Prostate gland (tissue), 2 donors: ENCODE data around the gene ACACA. TPM values are rescaled to one million over a fixed set of nuclear protein-coding genes. Genes with fewer than 3 reads are reported as not detected.

Experiments used
- DNase-seq: peaks from one replicate; pipeline ENCODE4 v3.0.0-alpha.2; 2019; ENCODE audit warnings: low spot score
- H3K27ac ChIP-seq, 2 donors: fragments of 200-600 bp; sonication (generic); 2 replicates each; pipeline ENCODE4 v1.5.1; 2017 to 2019
- H3K27me3 ChIP-seq: fragments of 200-600 bp; sonication (generic); replicated peaks from 2 replicates; pipeline ENCODE4 v1.5.1; 2019; ENCODE audit not compliant: insufficient read depth
- H3K36me3 ChIP-seq, 2 donors: fragments of 200-600 bp; sonication (generic); 1 replicate in 1 of 2; 2 replicates in 1 of 2; pipeline versions ENCODE4 v1.5.1 to v1.8.1; 2017 to 2019
- H3K4me1 ChIP-seq: fragments of 200-600 bp; sonication (generic); replicated peaks from 2 replicates; pipeline ENCODE4 v1.5.1; 2019
- H3K4me3 ChIP-seq, 2 donors: fragments of 200-600 bp; sonication (generic); 2 replicates each; pipeline ENCODE4 v1.5.1; 2017 to 2019
- H3K9me3 ChIP-seq: fragments of 200-600 bp; sonication (generic); 2 replicates; pipeline ENCODE4 v1.5.1; 2017
- POLR2A ChIP-seq: fragments of 450-650 bp; IDR thresholded peaks from one replicate; pipeline ENCODE4 v1.6.1; 2016; ENCODE audit warnings: antibody characterized with exemption, mild to moderate bottlenecking
- POLR2AphosphoS5 ChIP-seq: sonication (generic); formaldehyde crosslinking; IDR thresholded peaks from one replicate; pipeline ENCODE4 v1.6.1; 2017; ENCODE audit warnings: antibody characterized with exemption
- WGBS: methylation state at CpG from one replicate; pipeline ENCODE4 v1.1.5; 2018; 5-methylcytosine and 5-hydroxymethylcytosine counted together
- intact Hi-C: fragments of 100-400 bp; cut with DNase I; formaldehyde crosslinking; loops from one replicate; pipeline ENCODE4 v1.14.2; 2022
- total RNA-seq, 2 donors: library from RNA; depleted of rRNA; stranded (reverse); fragments of >200 nt; gene quantifications; one replicate each; pipeline ENCODE4 v1.1.0, GENCODE V29; 2016
- TF ChIP-seq, protein P1 (sequence below), 4 experiments: fragments of 200-600 bp in 2 of 4; fragments of 450-650 bp in 2 of 4; sonication (generic) in 2 of 4; IDR thresholded peaks; 1 replicate in 3 of 4; 2 replicates in 1 of 4; pipeline ENCODE4 v1.5.1; 2016 to 2019; ENCODE audit warnings: antibody characterized with exemption in 4 of 4, mild to moderate bottlenecking in 2 of 4, moderate library complexity in 2 of 4

Gene ACACA
- total RNA-seq, 2 donors from 2014 or later, result 54.2 to 71.3 TPM

- WGBS, result 88% methylated on average over 7 of the region's 7 CpGs
- no peak overlapping the region for H3K27ac ChIP-seq
These were observed 361.2 kb downstream of the ACACA start for GRCh38 chr17:37045351-37045922.

DNA sequence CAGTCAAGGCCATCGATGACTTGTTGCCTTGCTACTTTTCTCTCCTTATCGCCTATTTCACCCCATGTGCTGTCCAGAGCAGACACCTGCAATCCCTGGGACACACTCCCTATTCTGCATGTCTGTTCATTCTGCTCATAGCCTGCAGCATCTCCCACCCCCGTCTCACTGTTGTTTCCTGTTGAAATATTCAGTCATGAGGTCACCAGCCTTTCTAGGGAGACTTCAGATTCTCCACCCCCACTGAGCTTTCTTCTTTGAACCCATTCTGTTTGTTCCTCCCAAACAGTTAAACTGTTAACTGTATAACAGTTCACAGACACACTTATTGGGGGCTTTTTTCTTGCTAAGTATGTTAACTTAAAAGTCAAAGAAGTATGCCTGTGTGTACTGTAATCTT is 363.4 kb downstream of the ACACA start:
- TF ChIP-seq POLR2AphosphoS5, result no peak
- no peak for TF ChIP-seq POLR2A
- TF ChIP-seq, protein P1, sequence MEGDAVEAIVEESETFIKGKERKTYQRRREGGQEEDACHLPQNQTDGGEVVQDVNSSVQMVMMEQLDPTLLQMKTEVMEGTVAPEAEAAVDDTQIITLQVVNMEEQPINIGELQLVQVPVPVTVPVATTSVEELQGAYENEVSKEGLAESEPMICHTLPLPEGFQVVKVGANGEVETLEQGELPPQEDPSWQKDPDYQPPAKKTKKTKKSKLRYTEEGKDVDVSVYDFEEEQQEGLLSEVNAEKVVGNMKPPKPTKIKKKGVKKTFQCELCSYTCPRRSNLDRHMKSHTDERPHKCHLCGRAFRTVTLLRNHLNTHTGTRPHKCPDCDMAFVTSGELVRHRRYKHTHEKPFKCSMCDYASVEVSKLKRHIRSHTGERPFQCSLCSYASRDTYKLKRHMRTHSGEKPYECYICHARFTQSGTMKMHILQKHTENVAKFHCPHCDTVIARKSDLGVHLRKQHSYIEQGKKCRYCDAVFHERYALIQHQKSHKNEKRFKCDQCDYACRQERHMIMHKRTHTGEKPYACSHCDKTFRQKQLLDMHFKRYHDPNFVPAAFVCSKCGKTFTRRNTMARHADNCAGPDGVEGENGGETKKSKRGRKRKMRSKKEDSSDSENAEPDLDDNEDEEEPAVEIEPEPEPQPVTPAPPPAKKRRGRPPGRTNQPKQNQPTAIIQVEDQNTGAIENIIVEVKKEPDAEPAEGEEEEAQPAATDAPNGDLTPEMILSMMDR (IDR thresholded peaks at IDR 0.05), result no peak
- H3K27ac ChIP-seq, result no peak overlapping the region
- no peaks in the 10 kb centered on the region for H3K4me1 ChIP-seq
- no peak for DNase-seq
- no peaks in the 10 kb centered on the region for H3K9me3 ChIP-seq
- 95% methylated on average over 3 of the region's 3 CpGs for WGBS
- intact Hi-C loops, result no loop called here
- no peak overlapping the region for H3K4me3 ChIP-seq
- no peaks in the 10 kb centered on the region for H3K27me3 ChIP-seq
- no peaks in the 10 kb centered on the region for H3K36me3 ChIP-seq

More at GRCh38 chr17:37045351-37045922, 361.2 kb downstream of the ACACA start:
- Histone ChIP-seq H3K27me3 (no peaks in the 10 kb centered on the region), H3K9me3 (no peaks in the 10 kb centered on the region), H3K4me3 (no peak overlapping the region), H3K4me1 (no peaks in the 10 kb centered on the region), H3K36me3 (no peaks in the 10 kb centered on the region)
- intact Hi-C loops, result no loop called here
- TF ChIP-seq POLR2A (no peak), POLR2AphosphoS5 (no peak)
- TF ChIP-seq, protein P1 (IDR thresholded peaks at IDR 0.05), result no peak
- DNase-seq, result no peak

DNA sequence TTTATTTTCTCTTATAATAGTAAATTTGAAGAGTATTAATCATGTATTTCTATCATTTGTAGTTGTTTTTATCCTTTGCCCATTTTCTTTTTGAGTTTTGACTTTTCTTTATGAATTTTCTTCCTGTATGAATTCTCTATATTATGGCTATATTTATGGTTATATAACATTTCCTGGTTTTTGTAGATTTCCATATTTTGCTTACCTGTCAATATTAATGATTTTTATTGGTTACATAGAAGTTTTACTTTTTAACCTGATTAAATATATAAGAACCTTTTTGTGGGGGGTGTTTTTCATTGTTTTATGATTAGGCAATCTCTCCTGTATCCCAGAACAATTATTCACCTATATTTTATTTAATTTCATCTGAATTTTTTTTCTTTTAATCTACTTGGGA is 364.7 kb downstream of the ACACA start:
- Histone ChIP-seq H3K4me3 (no peak overlapping the region), H3K4me1 (no peaks in the 10 kb centered on the region), H3K27me3 (no peaks in the 10 kb centered on the region), H3K36me3 (no peaks in the 10 kb centered on the region), H3K27ac (no peak overlapping the region), H3K9me3 (no peaks in the 10 kb centered on the region)
- intact Hi-C loops, result no loop called here
- TF ChIP-seq, protein P1 (IDR thresholded peaks at IDR 0.05), result no peak
- no peak for TF ChIP-seq POLR2AphosphoS5
- no peak for TF ChIP-seq POLR2A
- DNase-seq, result no peak

DNA sequence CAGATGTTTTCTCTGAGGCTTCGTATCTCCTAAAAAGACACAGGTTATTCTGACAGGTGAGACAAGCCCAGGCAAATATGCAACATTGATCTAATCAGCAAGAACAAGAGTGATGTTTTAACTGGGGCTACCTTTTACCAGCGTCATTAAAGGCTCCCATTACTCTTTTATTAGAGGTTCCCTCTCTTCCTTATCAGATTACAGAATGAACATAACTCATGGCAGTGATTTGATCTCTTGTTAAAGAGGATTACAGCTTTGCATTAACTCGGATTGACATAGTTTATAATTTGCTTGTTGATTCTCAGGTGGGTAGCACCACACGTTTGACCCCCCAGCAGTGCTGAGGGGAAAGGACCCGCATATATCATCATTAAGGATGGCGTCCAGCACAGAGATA is 367.4 kb downstream of the ACACA start:
- H3K4me1 ChIP-seq, result no peaks in the 10 kb centered on the region
- TF ChIP-seq POLR2A, result no peak
- TF ChIP-seq, protein P1 (IDR thresholded peaks at IDR 0.05), result no peak
- TF ChIP-seq POLR2AphosphoS5, result peak; percentile 69
- no peak overlapping the region for H3K27ac ChIP-seq
- H3K36me3 ChIP-seq, result no peaks in the 10 kb centered on the region
- no peaks in the 10 kb centered on the region for H3K9me3 ChIP-seq
- no peak for DNase-seq
- 27% methylated on average over 6 of the region's 6 CpGs for WGBS
- no peak overlapping the region for H3K4me3 ChIP-seq
- intact Hi-C loops, result no loop called here
- no peaks in the 10 kb centered on the region for H3K27me3 ChIP-seq

DNA sequence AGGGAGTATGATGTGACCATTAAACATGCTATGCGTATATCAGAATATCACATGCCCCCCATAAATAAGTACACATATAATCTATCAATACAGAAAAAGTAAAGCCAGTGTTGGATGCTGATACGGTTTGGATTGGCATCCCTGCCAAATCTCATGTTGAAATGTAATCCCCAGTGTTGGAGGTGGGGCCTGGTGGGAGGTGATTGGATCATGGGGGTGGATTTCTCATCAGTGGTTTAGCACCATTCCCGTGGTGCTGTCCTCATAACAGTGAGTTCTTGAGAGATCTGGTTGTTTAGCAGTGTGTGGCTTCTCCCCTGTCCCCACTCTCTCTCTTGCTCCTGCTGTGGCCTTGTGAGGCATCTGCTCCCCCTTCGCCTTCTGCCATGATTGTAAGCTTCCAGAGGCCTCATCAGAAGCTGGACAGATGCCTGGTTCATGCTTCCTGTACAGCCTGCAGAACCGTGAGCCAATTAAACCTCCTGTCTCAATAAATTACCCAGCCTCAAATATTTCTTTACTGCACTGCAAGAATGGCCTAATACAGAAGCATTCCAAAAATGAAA is 369.0 kb downstream of the ACACA start:
- no peak overlapping the region for H3K4me3 ChIP-seq
- intact Hi-C loops, result no loop called here
- TF ChIP-seq, protein P1 (IDR thresholded peaks at IDR 0.05), result no peak
- TF ChIP-seq POLR2AphosphoS5 (no peak), POLR2A (no peak)
- no peaks in the 10 kb centered on the region for H3K9me3 ChIP-seq
- no peak overlapping the region for H3K27ac ChIP-seq
- DNase-seq, result no peak
- 89% methylated on average over 5 of the region's 5 CpGs for WGBS
- no peaks in the 10 kb centered on the region for H3K36me3 ChIP-seq
- H3K27me3 ChIP-seq, result no peaks in the 10 kb centered on the region
- no peaks in the 10 kb centered on the region for H3K4me1 ChIP-seq
